ENCODE results near the gene KIAA2012.
A peak's percentile ranks its signal among the peaks of the same experiment; 100 is the strongest.

The KIAA2012 gene

DNA sequence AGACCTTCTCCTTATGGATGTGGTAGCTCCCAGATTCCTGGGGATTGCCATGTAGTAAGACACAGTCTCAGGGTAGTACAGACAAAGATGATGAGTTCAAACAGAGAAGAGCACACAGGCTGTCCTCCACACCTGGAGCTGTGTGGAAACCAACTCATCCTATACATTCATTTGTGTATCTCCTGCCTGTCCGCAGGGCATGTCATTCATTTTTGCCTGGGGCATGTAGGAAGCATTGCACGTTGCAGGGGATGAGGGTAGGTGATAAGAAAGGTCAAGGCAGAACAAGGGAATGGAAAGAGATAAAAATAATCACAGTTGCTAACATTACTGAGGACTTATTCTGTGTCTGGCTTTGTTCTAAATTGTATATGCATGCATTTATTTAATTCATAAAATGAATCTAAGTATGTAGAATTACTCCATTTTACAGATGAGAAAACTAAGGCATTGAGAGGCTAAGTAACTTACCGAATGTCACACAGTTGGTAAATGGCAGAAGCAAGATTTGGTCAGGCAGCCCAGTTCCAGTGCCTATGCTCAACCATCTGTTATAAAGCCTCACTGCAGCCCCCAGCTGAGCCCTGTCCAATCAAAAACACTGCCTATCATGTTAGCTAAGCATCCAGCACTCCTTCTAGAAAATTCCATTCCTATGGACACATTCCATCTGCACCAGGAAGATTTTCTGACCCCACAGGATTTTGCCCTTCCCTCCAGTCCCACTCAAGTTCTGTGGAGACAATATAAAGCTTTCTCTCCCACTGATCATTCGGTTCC, 84.3 kb downstream of the KIAA2012 start:
- DNase-seq (ENCODE audit: low read depth), result no peak

DNA sequence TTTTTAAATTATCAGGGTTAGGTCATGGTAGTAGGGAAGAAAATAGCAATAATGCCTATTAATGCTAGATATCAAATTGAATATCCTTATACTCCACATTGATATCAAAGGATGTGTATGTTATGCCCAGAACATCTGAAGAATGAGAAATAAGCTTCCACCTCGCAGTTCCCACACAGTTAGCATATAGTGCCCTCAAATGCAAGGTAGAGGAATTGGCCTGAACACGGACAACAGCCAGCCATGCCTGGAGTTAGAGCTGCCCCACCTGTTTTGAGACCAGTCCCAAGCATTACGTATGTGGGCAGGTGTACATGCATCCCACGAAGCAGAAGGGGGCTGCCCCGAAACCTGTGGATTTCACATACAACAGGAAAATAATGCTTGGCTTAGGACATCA, 85.7 kb downstream of the KIAA2012 start:
- peak; percentile 25 for DNase-seq (ENCODE audit: low read depth)
- TF ChIP-seq, protein P1, sequence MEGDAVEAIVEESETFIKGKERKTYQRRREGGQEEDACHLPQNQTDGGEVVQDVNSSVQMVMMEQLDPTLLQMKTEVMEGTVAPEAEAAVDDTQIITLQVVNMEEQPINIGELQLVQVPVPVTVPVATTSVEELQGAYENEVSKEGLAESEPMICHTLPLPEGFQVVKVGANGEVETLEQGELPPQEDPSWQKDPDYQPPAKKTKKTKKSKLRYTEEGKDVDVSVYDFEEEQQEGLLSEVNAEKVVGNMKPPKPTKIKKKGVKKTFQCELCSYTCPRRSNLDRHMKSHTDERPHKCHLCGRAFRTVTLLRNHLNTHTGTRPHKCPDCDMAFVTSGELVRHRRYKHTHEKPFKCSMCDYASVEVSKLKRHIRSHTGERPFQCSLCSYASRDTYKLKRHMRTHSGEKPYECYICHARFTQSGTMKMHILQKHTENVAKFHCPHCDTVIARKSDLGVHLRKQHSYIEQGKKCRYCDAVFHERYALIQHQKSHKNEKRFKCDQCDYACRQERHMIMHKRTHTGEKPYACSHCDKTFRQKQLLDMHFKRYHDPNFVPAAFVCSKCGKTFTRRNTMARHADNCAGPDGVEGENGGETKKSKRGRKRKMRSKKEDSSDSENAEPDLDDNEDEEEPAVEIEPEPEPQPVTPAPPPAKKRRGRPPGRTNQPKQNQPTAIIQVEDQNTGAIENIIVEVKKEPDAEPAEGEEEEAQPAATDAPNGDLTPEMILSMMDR (IDR thresholded peaks at IDR 0.05; ENCODE audit: low read depth, low read length), result peak; percentile 14
- TF ChIP-seq, protein P2, sequence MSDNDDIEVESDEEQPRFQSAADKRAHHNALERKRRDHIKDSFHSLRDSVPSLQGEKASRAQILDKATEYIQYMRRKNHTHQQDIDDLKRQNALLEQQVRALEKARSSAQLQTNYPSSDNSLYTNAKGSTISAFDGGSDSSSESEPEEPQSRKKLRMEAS (IDR thresholded peaks at IDR 0.05; ENCODE audit: low read depth, low read length), result no peak
- no peak overlapping the region for H3K4me3 ChIP-seq (ENCODE audit: low read depth, low read length)

More for the DNA sequence above, 84.3 kb downstream of the KIAA2012 start:
- no peak overlapping the region for H3K4me3 ChIP-seq (ENCODE audit: low read depth, low read length)
- TF ChIP-seq, protein P1 (IDR thresholded peaks at IDR 0.05; ENCODE audit: low read depth, low read length), result no peak

DNA sequence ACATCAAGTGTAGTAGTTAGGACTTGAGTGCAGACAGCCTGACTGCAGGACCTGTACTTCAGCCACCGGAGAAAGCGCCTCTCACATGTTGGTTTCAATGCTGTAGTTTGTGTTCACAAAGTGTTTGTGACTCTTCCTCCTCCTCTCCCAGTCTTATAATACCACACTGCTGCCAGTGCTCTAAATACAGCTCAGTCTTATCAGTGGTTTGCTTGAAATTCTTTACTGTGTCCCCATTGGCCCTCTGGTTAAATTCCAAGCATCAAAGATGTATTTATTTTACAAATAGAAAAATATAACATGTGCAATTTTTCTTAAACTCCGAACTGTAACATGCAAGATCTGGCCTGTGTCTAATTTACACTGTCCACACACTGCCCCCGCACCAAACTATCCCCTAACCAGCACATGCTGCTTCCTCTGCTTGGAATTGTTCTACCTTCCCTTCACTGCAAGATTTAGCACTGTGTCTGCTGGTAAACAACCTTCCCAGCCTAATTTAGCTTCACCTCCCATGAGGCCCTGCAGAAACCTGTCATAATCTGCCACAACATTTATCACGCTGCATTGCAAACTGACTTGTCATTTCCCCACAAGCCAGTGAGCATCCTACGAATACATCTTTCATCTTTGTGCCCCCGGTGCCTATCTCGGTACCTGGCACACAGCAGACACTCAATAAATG, 88.2 kb downstream of the KIAA2012 start:
- H3K4me3 ChIP-seq (ENCODE audit: low read depth, low read length), result no peak overlapping the region
- DNase-seq (ENCODE audit: low read depth), result no peak
- TF ChIP-seq, protein P2 (IDR thresholded peaks at IDR 0.05; ENCODE audit: low read depth, low read length), result no peak
- TF ChIP-seq MYC (IDR thresholded peaks at IDR 0.05; ENCODE audit: low read depth, low read length) (no peak), POLR2A (IDR thresholded peaks at IDR 0.05; ENCODE audit: extremely low read depth, insufficient read length) (no peak)
- TF ChIP-seq, protein P1 (IDR thresholded peaks at IDR 0.05; ENCODE audit: low read depth, low read length), result no peak

DNA sequence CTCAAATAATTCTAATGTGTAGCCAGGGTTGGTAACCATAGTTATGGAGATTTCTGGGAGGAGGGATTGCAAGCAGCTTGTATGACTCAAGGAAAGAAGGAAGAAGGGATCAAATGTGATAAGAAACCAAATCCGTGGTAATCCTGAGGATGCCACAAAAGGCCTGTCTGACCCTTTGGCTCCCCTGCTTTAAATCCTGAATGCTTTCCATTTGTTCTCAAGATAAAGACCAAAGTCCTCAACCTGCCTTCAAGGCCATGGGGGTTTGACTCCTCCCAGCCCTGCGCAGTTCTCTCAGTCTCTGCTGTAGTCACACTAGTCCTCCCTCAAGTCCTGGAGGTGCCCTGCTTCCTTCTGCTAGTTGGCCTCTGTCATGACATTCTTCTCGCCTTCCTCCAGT, 91.4 kb downstream of the KIAA2012 start:
- TF ChIP-seq POLR2A (IDR thresholded peaks at IDR 0.05; ENCODE audit: extremely low read depth, insufficient read length), result no peak
- no peak for DNase-seq (ENCODE audit: low read depth)
- H3K4me3 ChIP-seq (ENCODE audit: low read depth, low read length), result no peak overlapping the region

DNA sequence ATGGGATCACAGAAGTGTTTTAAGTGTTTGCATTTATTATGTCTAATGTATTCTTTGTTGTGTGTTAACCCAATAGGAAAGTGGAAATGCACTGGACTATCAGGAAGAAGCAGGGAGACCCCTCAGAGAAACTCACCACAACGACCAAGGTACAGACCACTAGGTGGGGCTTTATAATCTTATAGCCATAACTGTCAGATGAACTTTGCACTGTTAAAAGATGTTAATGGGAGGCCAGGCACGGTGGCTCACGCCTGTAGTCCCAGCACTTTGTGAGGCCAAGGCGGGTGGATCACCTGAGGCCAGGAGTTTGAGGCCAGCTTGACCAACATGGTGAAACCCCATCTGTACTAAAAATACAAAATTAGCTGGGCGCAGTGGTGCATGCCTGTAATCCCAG, 92.2 kb downstream of the KIAA2012 start:
- H3K4me3 ChIP-seq (ENCODE audit: low read depth, low read length), result no peak overlapping the region
- no peak for DNase-seq (ENCODE audit: low read depth)
- TF ChIP-seq, protein P1 (IDR thresholded peaks at IDR 0.05; ENCODE audit: low read depth, low read length), result peak; percentile 2
- TF ChIP-seq POLR2A (IDR thresholded peaks at IDR 0.05; ENCODE audit: extremely low read depth, insufficient read length), result no peak

DNA sequence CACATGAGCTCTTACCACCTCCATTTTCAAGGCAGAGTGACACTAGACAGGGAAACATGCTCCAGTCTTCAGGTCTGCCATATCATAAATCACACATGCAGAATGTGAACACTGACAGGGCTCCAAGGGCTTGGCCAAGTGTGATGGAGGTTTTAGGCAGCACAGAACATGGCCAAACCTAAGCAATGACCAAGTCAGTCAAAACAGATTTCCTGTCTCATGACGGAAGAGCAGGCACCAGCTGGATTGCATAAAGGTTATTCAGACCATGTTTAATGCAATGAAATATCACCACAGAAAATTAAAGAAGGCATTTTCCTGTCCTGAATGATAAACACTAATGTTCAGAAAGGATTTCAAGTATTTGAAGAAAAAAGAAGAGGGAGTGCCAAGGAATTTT, 92.9 kb downstream of the KIAA2012 start:
- no peak for DNase-seq (ENCODE audit: low read depth)
- H3K4me3 ChIP-seq (ENCODE audit: low read depth, low read length), result no peak overlapping the region
- TF ChIP-seq, protein P2 (IDR thresholded peaks at IDR 0.05; ENCODE audit: low read depth, low read length), result no peak
- TF ChIP-seq POLR2A (IDR thresholded peaks at IDR 0.05; ENCODE audit: extremely low read depth, insufficient read length) (no peak), MYC (IDR thresholded peaks at IDR 0.05; ENCODE audit: low read depth, low read length) (no peak)
- TF ChIP-seq, protein P1 (IDR thresholded peaks at IDR 0.05; ENCODE audit: low read depth, low read length), result no peak

All from NB4 (cell line).